B cell (primary cell): ENCODE measurements around the gene KRT14. TPM values are rescaled to one million over a fixed set of nuclear protein-coding genes. Genes with fewer than 3 reads are reported as not detected.

Source experiments
- ATAC-seq: fragments of 200-7000 bp; cut with Tn5 transposase; one replicate; pipeline ENCODE4 v1.10.0; 2021; ENCODE audit warnings: low read depth, mild to moderate bottlenecking, moderate number of reproducible peaks, moderate library complexity
- CTCF ChIA-PET: fragments of 350-600 bp; sonication (Branson Sonifier 250); formaldehyde crosslinking; loops from one replicate; lab custom pipeline; 2021; ENCODE audit warnings: antibody characterized with exemption, inconsistent platforms; lab: Charles Lee
- POLR2A ChIA-PET: fragments of 350-600 bp; sonication (Branson Sonifier 250); formaldehyde crosslinking; loops from one replicate; lab custom pipeline; 2021; ENCODE audit warnings: antibody characterized with exemption; lab: Charles Lee
- DNase-seq: peaks from one replicate; pipeline ENCODE4 v3.0.0; 2013
- H2AFZ ChIP-seq: 2 replicates; pipeline ENCODE4 v1.6.1; 2012; ENCODE audit warnings: mild to moderate bottlenecking, low read depth, low read length; ENCODE audit not compliant: insufficient read depth, poor library complexity, severe bottlenecking
- H3K27ac ChIP-seq, 2 donors: 1 replicate in 1 of 2; 2 replicates in 1 of 2; pipeline ENCODE4 v1.5.1; 2012 to 2013; ENCODE audit warnings: low read length in 2 of 2, mild to moderate bottlenecking in 2 of 2, moderate library complexity in 1 of 2
- H3K27me3 ChIP-seq, 4 experiments: fragments of 200-600 bp in 1 of 4; sonication (generic) in 1 of 4; replicated peaks in 1 of 4; 1 replicate in 2 of 4; 2 replicates in 2 of 4; pipeline versions ENCODE4 v1.6.1 to v1.7.0; 2013 to 2016; ENCODE audit warnings: low read length in 3 of 4, mild to moderate bottlenecking in 2 of 4, mixed read lengths in 1 of 4, moderate library complexity in 1 of 4; ENCODE audit not compliant: insufficient read depth in 4 of 4, control insufficient read depth in 3 of 4; ENCODE audit errors: control extremely low read depth in 1 of 4
- H3K36me3 ChIP-seq, 2 experiments: replicated peaks in 1 of 2; 1 replicate in 1 of 2; 2 replicates in 1 of 2; pipeline versions ENCODE4 v1.6.1 to v1.7.1; 2013; ENCODE audit warnings: low read length in 1 of 2; ENCODE audit not compliant: insufficient read depth in 2 of 2, control insufficient read depth in 1 of 2; ENCODE audit errors: control extremely low read depth in 1 of 2, extremely low read depth in 1 of 2
- H3K4me1 ChIP-seq, 2 donors: fragments of 200-600 bp in 1 of 2; sonication (generic) in 1 of 2; 1 replicate in 1 of 2; 2 replicates in 1 of 2; pipeline versions ENCODE4 v1.5.1 to v1.6.1; 2013 to 2017; ENCODE audit warnings: low read length in 2 of 2; ENCODE audit not compliant: control insufficient read depth in 2 of 2, insufficient read depth in 2 of 2
- H3K4me2 ChIP-seq: replicated peaks from 2 replicates; pipeline ENCODE3; 2012; ENCODE audit warnings: mild to moderate bottlenecking, low read depth, low read length; ENCODE audit not compliant: poor library complexity, severe bottlenecking
- H3K4me3 ChIP-seq, 5 experiments: fragments of 200-600 bp in 1 of 5; sonication (generic) in 1 of 5; 1 replicate in 3 of 5; 2 replicates in 2 of 5; pipeline versions ENCODE4 v1.5.1 to v1.7.0; 2011 to 2016; ENCODE audit warnings: low read length in 4 of 5, mild to moderate bottlenecking in 4 of 5, low read depth in 2 of 5, control low read depth in 1 of 5, moderate library complexity in 1 of 5; ENCODE audit not compliant: insufficient read depth in 1 of 5; ENCODE audit errors: control extremely low read depth in 1 of 5, extremely low read depth in 1 of 5
- H3K79me2 ChIP-seq: fragments of 200-600 bp; sonication (generic); one replicate; pipeline ENCODE4 v1.6.0; 2016; ENCODE audit warnings: low read length; ENCODE audit not compliant: control insufficient read depth, insufficient read depth
- H3K9ac ChIP-seq: fragments of 200-600 bp; sonication (generic); 2 replicates; pipeline ENCODE4 v1.6.1; 2017; ENCODE audit warnings: mild to moderate bottlenecking, low read length, moderate library complexity
- H3K9me3 ChIP-seq, 3 donors: one replicate each; pipeline versions ENCODE4 v1.6.1 to v1.7.1; 2013; ENCODE audit warnings: low read length in 2 of 3; ENCODE audit not compliant: control insufficient read depth in 2 of 3, insufficient read depth in 1 of 3; ENCODE audit errors: control extremely low read depth in 1 of 3
- H4K20me1 ChIP-seq: 2 replicates; pipeline ENCODE4 v1.6.0; 2012; ENCODE audit warnings: mild to moderate bottlenecking, low read length; ENCODE audit not compliant: insufficient read depth, control insufficient read depth, poor library complexity, severe bottlenecking
- H3K27ac Mint-ChIP-seq: one replicate; pipeline ENCODE4 v1.8.0; 2021; ENCODE audit warnings: mixed read lengths
- H3K27me3 Mint-ChIP-seq: one replicate; pipeline ENCODE4 v1.8.0; 2021; ENCODE audit warnings: mixed read lengths
- H3K4me1 Mint-ChIP-seq: one replicate; pipeline ENCODE4 v1.8.0; 2021; ENCODE audit warnings: mixed read lengths
- H3K4me3 Mint-ChIP-seq: one replicate; pipeline ENCODE4 v1.8.0; 2021; ENCODE audit warnings: mixed read lengths
- H3K9me3 Mint-ChIP-seq: one replicate; pipeline ENCODE4 v1.8.0; 2022; ENCODE audit warnings: mixed read lengths; ENCODE audit not compliant: insufficient read depth
- EZH2 ChIP-seq: IDR thresholded peaks from 2 replicates; pipeline ENCODE4 v1.6.1; 2012; ENCODE audit warnings: borderline replicate concordance, low read depth, mild to moderate bottlenecking, moderate library complexity, low read length; ENCODE audit not compliant: insufficient read depth, poor library complexity, severe bottlenecking
- WGBS: methylation state at CpG from one replicate; pipeline ENCODE4 v1.1.5; 2013; ENCODE audit warnings: missing lambda C conversion rate; ENCODE audit not compliant: insufficient coverage; 5-methylcytosine and 5-hydroxymethylcytosine counted together
- intact Hi-C: fragments of 100-400 bp; cut with micrococcal nuclease; formaldehyde crosslinking; loops from one replicate; pipeline ENCODE4 v1.10.0; 2022
- polyA plus RNA-seq: library from polyadenylated mRNA; depleted of rRNA; stranded (reverse); fragments of >200 nt; gene quantifications from 2 replicates; pipeline ENCODE4 v1.2.3, GENCODE V29; 2012
- total RNA-seq, 2 donors: library from RNA; stranded (reverse); fragments of 120-200 nt in 1 of 2; gene quantifications; 1 replicate in 1 of 2; 2 replicates in 1 of 2; pipeline versions ENCODE4 v1.2.3 to v1.2.4, GENCODE V29; 2013 to 2022
- TF ChIP-seq, protein P1 (sequence below): fragments of 200-600 bp; IDR thresholded peaks from one replicate; pipeline ENCODE4 v1.8.0; 2022; ENCODE audit warnings: antibody characterized with exemption, mild to moderate bottlenecking

Gene KRT14
- total and polyA plus RNA-seq, 2 donors (not counting 1 experiment from before 2014, with no cell fraction given): not detected

DNA sequence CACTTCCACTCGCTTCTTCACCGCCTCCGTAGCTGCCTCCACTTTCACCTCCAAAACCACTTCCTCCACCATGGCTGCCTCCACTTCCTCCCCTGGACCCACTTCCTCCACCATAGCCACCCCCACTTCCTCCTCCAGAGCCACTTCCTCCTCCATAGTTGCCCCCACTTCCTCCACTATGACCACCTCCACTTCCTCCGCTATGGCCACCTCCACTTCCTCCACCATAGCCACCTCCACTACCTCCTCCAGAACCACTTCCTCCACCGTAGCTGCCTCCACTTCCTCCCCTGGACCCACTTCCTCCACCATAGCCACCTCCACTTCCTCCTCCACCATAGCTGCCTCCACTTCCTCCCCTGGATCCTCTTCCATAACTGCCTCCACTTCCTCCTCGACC is 19.4 kb downstream of the KRT14 start:
- CTCF ChIA-PET: no interaction called here
- H3K36me3 ChIP-seq: no peaks in the 10 kb centered on the region
- H2AFZ ChIP-seq: no peak overlapping the region
- no peak overlapping the region for H3K4me3 Mint-ChIP-seq
- no peaks in the 10 kb centered on the region for H3K79me2 ChIP-seq
- H3K27me3 Mint-ChIP-seq: peaks cover 25% of the 10 kb centered on the region
- no peaks in the 10 kb centered on the region for H4K20me1 ChIP-seq
- H3K4me1 Mint-ChIP-seq: peaks cover 7% of the 10 kb centered on the region
- TF ChIP-seq, protein P1, sequence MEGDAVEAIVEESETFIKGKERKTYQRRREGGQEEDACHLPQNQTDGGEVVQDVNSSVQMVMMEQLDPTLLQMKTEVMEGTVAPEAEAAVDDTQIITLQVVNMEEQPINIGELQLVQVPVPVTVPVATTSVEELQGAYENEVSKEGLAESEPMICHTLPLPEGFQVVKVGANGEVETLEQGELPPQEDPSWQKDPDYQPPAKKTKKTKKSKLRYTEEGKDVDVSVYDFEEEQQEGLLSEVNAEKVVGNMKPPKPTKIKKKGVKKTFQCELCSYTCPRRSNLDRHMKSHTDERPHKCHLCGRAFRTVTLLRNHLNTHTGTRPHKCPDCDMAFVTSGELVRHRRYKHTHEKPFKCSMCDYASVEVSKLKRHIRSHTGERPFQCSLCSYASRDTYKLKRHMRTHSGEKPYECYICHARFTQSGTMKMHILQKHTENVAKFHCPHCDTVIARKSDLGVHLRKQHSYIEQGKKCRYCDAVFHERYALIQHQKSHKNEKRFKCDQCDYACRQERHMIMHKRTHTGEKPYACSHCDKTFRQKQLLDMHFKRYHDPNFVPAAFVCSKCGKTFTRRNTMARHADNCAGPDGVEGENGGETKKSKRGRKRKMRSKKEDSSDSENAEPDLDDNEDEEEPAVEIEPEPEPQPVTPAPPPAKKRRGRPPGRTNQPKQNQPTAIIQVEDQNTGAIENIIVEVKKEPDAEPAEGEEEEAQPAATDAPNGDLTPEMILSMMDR: no peak
- no peak for TF ChIP-seq EZH2
- no peak for ATAC-seq
- peak overlapping the region; percentile 46 for H3K27ac Mint-ChIP-seq
- no peak for DNase-seq
- peaks cover 7% of the 10 kb centered on the region for H3K9me3 Mint-ChIP-seq
- no peaks in the 10 kb centered on the region for H3K4me1 ChIP-seq
- WGBS: 54% methylated on average over 6 of the region's 6 CpGs
- H3K4me2 ChIP-seq: no peak overlapping the region
- POLR2A ChIA-PET: no interaction called here
- peaks cover 0 to 11% (median 6%) of the 10 kb centered on the region in 4 experiments for H3K27me3 ChIP-seq
- H3K27ac ChIP-seq: peak overlapping the region; percentile 36 to 74
- H3K4me3 ChIP-seq: no peak overlapping the region
- peaks cover 0 to 18% (median 10%) of the 10 kb centered on the region in 3 donors for H3K9me3 ChIP-seq
- H3K9ac ChIP-seq: no peak overlapping the region
- intact Hi-C loops: no loop called here

GRCh38 chr17:41565338-41565737 is 21.4 kb downstream of the KRT14 start:
- DNase-seq (no peak), ATAC-seq (no peak)
- Histone ChIP-seq H3K79me2 (no peaks in the 10 kb centered on the region), H2AFZ (no peak overlapping the region), H3K27ac (no peak overlapping the region), H3K4me1 (no peaks in the 10 kb centered on the region), H3K4me2 (no peak overlapping the region), H4K20me1 (no peaks in the 10 kb centered on the region), H3K36me3 (no peaks in the 10 kb centered on the region), H3K9me3 (peaks cover 0 to 18% (median 10%) of the 10 kb centered on the region in 3 donors), H3K27me3 (peaks cover 0 to 17% (median 8%) of the 10 kb centered on the region in 4 experiments), H3K9ac (no peak overlapping the region), H3K4me3 (no peak overlapping the region)
- no peak for TF ChIP-seq EZH2
- TF ChIP-seq, protein P1: no peak
- ChIA-PET CTCF (interaction anchor here (1.7 kb wide), 1 partner anchor 16 kb away, joined by 6 read pairs; no protein-coding TSS in a partner anchor), POLR2A (no interaction called here)
- intact Hi-C loops: no loop called here
- Mint-ChIP-seq H3K4me1 (peaks cover 7% of the 10 kb centered on the region), H3K4me3 (no peak overlapping the region), H3K9me3 (peaks cover 7% of the 10 kb centered on the region), H3K27me3 (peaks cover 32% of the 10 kb centered on the region), H3K27ac (no peak overlapping the region)
